Epithelial cell of prostate (primary cell): ENCODE data around the gene EPYC.
"Not testable (repeated sequence)": the region's sequence is repeated elsewhere in the genome, so short reads cannot be mapped to it uniquely, and the experiment has no call there.

Experiments used
- DNase-seq: peaks from one replicate; pipeline ENCODE4 v3.0.0-alpha.2; 2011; ENCODE audit warnings: low read depth, low spot score
- H3K27ac ChIP-seq: fragments of 450-650 bp; 2 replicates; pipeline ENCODE4 v1.5.1; 2017; ENCODE audit warnings: mild to moderate bottlenecking

Gene EPYC

GRCh38 chr12:90995010-90995409 lies 9.8 kb downstream of the EPYC start:
- DNase-seq, result no peak
- H3K27ac ChIP-seq, result no peak overlapping the region

GRCh38 chr12:90991952-90992465 lies 12.8 kb downstream of the EPYC start:
- DNase-seq, result no peak
- H3K27ac ChIP-seq, result no peak overlapping the region

- no peak overlapping the region for H3K27ac ChIP-seq
- DNase-seq, result no peak
Observed at GRCh38 chr12:90990611-90991010, 14.2 kb downstream of the EPYC start.

- no peak overlapping the region for H3K27ac ChIP-seq
- DNase-seq, result no peak
Observed at GRCh38 chr12:90989686-90990111, 15.1 kb downstream of the EPYC start.

GRCh38 chr12:90987520-90987919 lies 17.3 kb downstream of the EPYC start:
- no peak for DNase-seq
- no peak overlapping the region for H3K27ac ChIP-seq

- no peak for DNase-seq
- no peak overlapping the region for H3K27ac ChIP-seq
Observed at GRCh38 chr12:90987101-90987500, 17.7 kb downstream of the EPYC start.

- H3K27ac ChIP-seq, DNase-seq: not testable (repeated sequence)
Observed at GRCh38 chr12:90985331-90985730, 19.4 kb downstream of the EPYC start.

GRCh38 chr12:90984114-90984513 lies 20.7 kb downstream of the EPYC start:
- no peak for DNase-seq
- H3K27ac ChIP-seq, result no peak overlapping the region

GRCh38 chr12:90982170-90982569 lies 22.6 kb downstream of the EPYC start:
- H3K27ac ChIP-seq, result no peak overlapping the region
- no peak for DNase-seq

GRCh38 chr12:90979951-90980350 lies 24.8 kb downstream of the EPYC start:
- DNase-seq, result no peak
- H3K27ac ChIP-seq, result no peak overlapping the region

GRCh38 chr12:90979019-90979418 lies 25.8 kb downstream of the EPYC start:
- DNase-seq, result no peak
- no peak overlapping the region for H3K27ac ChIP-seq

GRCh38 chr12:90978117-90978770 lies 26.5 kb downstream of the EPYC start:
- DNase-seq, result no peak
- H3K27ac ChIP-seq, result no peak overlapping the region

- DNase-seq, result no peak
- no peak overlapping the region for H3K27ac ChIP-seq
Observed at GRCh38 chr12:90977224-90977623, 27.5 kb downstream of the EPYC start.

- no peak overlapping the region for H3K27ac ChIP-seq
- no peak for DNase-seq
Observed at GRCh38 chr12:90974286-90974685, 30.5 kb downstream of the EPYC start.

- no peak for DNase-seq
- H3K27ac ChIP-seq, result no peak overlapping the region
Observed at GRCh38 chr12:90972226-90972625, 32.5 kb downstream of the EPYC start.

GRCh38 chr12:90970911-90971310 lies 33.9 kb downstream of the EPYC start:
- no peak overlapping the region for H3K27ac ChIP-seq

GRCh38 chr12:90970471-90970870 lies 34.3 kb downstream of the EPYC start:
- no peak for DNase-seq
- H3K27ac ChIP-seq, result no peak overlapping the region

More at GRCh38 chr12:90970911-90971310, 33.9 kb downstream of the EPYC start:
- DNase-seq, result no peak

- H3K27ac ChIP-seq, result no peak overlapping the region
- DNase-seq, result no peak
Observed at GRCh38 chr12:90969851-90970250, 34.9 kb downstream of the EPYC start.

- DNase-seq, result no peak
- no peak overlapping the region for H3K27ac ChIP-seq
Observed at GRCh38 chr12:90969346-90969745, 35.4 kb downstream of the EPYC start.

- no peak overlapping the region for H3K27ac ChIP-seq
- DNase-seq, result no peak
Observed at GRCh38 chr12:90965204-90965603, 39.6 kb downstream of the EPYC start.

GRCh38 chr12:90964616-90965015 lies 40.2 kb downstream of the EPYC start:
- no peak overlapping the region for H3K27ac ChIP-seq
- DNase-seq, result no peak

- H3K27ac ChIP-seq, result no peak overlapping the region
- DNase-seq, result no peak
Observed at GRCh38 chr12:90963946-90964345, 40.8 kb downstream of the EPYC start.
